M059J (cell line): ENCODE results near the gene MT1F. TPM values are rescaled to one million over a fixed set of nuclear protein-coding genes. Genes with fewer than 3 reads are reported as not detected.

Source experiments
- DNase-seq: peaks from one replicate; pipeline ENCODE4 v3.0.0-alpha.2; 2012; ENCODE audit warnings: low read depth
- total RNA-seq: library from RNA; depleted of rRNA; stranded (reverse); fragments of >200 nt; shearing (Covaris generic); gene quantifications from 2 replicates; pipeline ENCODE4 v1.2.3, GENCODE V29; 2014; rRNA removed

The MT1F gene
- total RNA-seq, 1 experiment from 2014 or later: 13.0 TPM

GRCh38 chr16:56700195-56700594 lies 42.4 kb downstream of the MT1F start:
- no peak for DNase-seq

GRCh38 chr16:56700631-56701030 lies 42.9 kb downstream of the MT1F start:
- no peak for DNase-seq

- no peak for DNase-seq
These were observed 43.8 kb downstream of the MT1F start for GRCh38 chr16:56701534-56701933.

- no peak for DNase-seq
These were observed 45.1 kb downstream of the MT1F start for GRCh38 chr16:56702836-56703235.

Other genes starting within 250 kb of the MT1F start
- 128 and 196 TPM in 2 replicates for gene AMFR, start 232.4 kb upstream of the MT1F start, total RNA-seq
- 83.5 and 172 TPM in 2 replicates for gene NUDT21, start 206.6 kb upstream of the MT1F start, total RNA-seq
- gene OGFOD1, start 206.4 kb upstream of the MT1F start, total RNA-seq: 103 and 105 TPM in 2 replicates
- 60.4 and 62.6 TPM in 2 replicates for gene BBS2, start 137.9 kb upstream of the MT1F start, total RNA-seq
- not detected in 2 replicates for gene MT4, start 92.9 kb upstream of the MT1F start, total RNA-seq
- gene MT3, start 68.4 kb upstream of the MT1F start, total RNA-seq: not detected in 2 replicates
- gene MT2A, start 49.4 kb upstream of the MT1F start, total RNA-seq: 521 and 535 TPM in 2 replicates
- 89.2 and 89.4 TPM in 2 replicates for gene MT1E, start 32.2 kb upstream of the MT1F start, total RNA-seq
- 0.22 and 1.4 TPM in 2 replicates for gene MT1M, start 25.3 kb upstream of the MT1F start, total RNA-seq
- gene MT1A, start 19.3 kb upstream of the MT1F start, total RNA-seq: 9.6 TPM in 1 of 2 replicates, not detected in the other
- not detected in 2 replicates for gene MT1B, start 6.1 kb upstream of the MT1F start, total RNA-seq
- 2.9 and 6.1 TPM in 2 replicates for gene MT1G, start 10.1 kb downstream of the MT1F start, total RNA-seq
- not detected in 2 replicates for gene MT1H, start 11.9 kb downstream of the MT1F start, total RNA-seq
- 200 and 232 TPM in 2 replicates for gene MT1X, start 24.5 kb downstream of the MT1F start, total RNA-seq
- gene NUP93, start 72.2 kb downstream of the MT1F start, total RNA-seq: 106 and 123 TPM in 2 replicates
- not detected in 2 replicates for gene SLC12A3, start 207.2 kb downstream of the MT1F start, total RNA-seq